C4-2B (cell line): ENCODE measurements around the gene AGFG1.

Experiments used
- ZFX ChIP-seq: fragments of 450-650 bp; IDR thresholded peaks from 2 replicates; pipeline ENCODE4 v1.6.1; 2017
- TF ChIP-seq, protein P1 (sequence below): fragments of 450-650 bp; conservative IDR thresholded peaks from 2 replicates; pipeline ENCODE4 v1.5.1; 2017; ENCODE audit warnings: mild to moderate bottlenecking

DNA sequence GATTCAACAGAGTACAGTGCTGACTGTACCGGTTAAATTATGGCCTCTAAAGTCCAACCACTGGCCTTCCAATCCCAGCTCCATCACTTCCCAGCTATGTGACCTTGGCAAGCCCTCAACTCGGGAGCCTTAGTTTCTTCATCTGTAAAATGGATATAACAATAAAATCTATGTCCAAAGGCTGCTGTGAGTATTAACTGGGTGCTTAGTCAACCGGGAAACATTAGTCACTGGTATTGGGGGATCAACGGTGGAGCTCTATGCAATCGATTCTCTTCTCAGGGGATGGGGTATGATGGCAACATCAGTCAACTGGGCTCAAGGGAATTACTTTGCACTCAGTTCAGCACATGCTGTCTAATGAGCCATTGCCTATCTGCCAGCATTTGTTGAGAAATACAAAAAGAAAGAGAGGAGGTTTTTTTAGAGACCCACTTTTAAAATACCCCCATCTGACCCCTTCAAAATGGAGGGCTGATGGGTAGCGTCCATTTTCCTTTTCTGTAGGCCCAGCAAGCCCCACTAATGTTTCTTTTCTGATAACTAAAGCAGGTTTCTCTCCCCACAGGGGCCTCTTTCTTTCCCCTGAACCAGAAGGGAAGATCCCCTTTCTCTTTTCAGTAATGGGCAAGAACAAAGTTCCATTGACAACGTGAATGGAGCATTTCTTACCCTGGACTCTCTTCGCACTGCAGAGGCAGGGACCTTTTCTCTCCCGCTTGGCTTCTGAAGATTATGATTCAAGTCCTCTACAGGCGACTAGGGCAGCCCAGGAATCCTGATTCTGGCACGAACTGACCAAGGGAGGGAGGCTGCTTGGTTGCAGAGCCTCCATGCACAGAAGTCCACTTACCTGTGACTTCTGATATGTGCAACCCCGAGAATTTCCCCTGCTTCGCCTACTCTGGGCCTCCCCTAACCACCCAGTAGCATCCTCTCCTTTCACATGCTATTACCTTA lies 8.7 kb upstream of the AGFG1 start:
- TF ChIP-seq, protein P1, sequence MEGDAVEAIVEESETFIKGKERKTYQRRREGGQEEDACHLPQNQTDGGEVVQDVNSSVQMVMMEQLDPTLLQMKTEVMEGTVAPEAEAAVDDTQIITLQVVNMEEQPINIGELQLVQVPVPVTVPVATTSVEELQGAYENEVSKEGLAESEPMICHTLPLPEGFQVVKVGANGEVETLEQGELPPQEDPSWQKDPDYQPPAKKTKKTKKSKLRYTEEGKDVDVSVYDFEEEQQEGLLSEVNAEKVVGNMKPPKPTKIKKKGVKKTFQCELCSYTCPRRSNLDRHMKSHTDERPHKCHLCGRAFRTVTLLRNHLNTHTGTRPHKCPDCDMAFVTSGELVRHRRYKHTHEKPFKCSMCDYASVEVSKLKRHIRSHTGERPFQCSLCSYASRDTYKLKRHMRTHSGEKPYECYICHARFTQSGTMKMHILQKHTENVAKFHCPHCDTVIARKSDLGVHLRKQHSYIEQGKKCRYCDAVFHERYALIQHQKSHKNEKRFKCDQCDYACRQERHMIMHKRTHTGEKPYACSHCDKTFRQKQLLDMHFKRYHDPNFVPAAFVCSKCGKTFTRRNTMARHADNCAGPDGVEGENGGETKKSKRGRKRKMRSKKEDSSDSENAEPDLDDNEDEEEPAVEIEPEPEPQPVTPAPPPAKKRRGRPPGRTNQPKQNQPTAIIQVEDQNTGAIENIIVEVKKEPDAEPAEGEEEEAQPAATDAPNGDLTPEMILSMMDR = no peak
- TF ChIP-seq ZFX = no peak
